ENCODE measurements around the gene RAG2.
"Not testable (repeated sequence)": the region's sequence is repeated elsewhere in the genome, so short reads cannot be mapped to it uniquely, and the experiment has no call there.

RAG2 gene

GRCh38 chr11:36558571-36559413, 39.2 kb downstream of the RAG2 start:
- H3K4me1 ChIP-seq (ENCODE audit: insufficient read depth, low read length, poor library complexity, severe bottlenecking), result peaks cover 8% of the 10 kb centered on the region
- peaks cover 21% of the 10 kb centered on the region; the same call in 1 of the 2 replicates for H3K9me3 ChIP-seq (ENCODE audit: insufficient read depth, low read depth, low read length)
- no peaks in the 10 kb centered on the region for H3K79me2 ChIP-seq (ENCODE audit: insufficient read depth, low read length)
- peak overlapping the region; percentile 13; the same call in 1 of the 2 replicates for H2AFZ ChIP-seq (ENCODE audit: low read length)
- no peak overlapping the region for H3K9ac ChIP-seq (ENCODE audit: low read depth, low read length, poor library complexity, severe bottlenecking)
- H3K4me3 ChIP-seq (ENCODE audit: low read length, poor library complexity, severe bottlenecking), result no peak overlapping the region
- no peaks in the 10 kb centered on the region for H3K27me3 ChIP-seq (ENCODE audit: insufficient read depth, low read length, poor library complexity, severe bottlenecking)
- H3F3A ChIP-seq (ENCODE audit: low read depth), result no peaks in the 10 kb centered on the region; the same call in 1 of the 2 replicates
- peak overlapping the region; percentile 3 for H3K4me2 ChIP-seq (ENCODE audit: low read depth, low read length, poor library complexity, severe bottlenecking)
- no peak for TF ChIP-seq CTCF (conservative IDR thresholded peaks at IDR 0.05; ENCODE audit: low read length)
- H4K20me1 ChIP-seq (ENCODE audit: insufficient read depth, low read length, poor library complexity, severe bottlenecking), result no peaks in the 10 kb centered on the region
- H3K9me2 ChIP-seq (replicated peaks; ENCODE audit: low read depth, low read length), result no peaks in the 10 kb centered on the region
- no peaks in the 10 kb centered on the region for H3K36me3 ChIP-seq (ENCODE audit: insufficient read depth, low read length)

- TF ChIP-seq CTCF (conservative IDR thresholded peaks at IDR 0.05; ENCODE audit: low read length) (no peak), EZH2phosphoT487 (IDR thresholded peaks at IDR 0.05; ENCODE audit: borderline replicate concordance) (no peak)
- H3K79me2 ChIP-seq (ENCODE audit: insufficient read depth, low read length), result no peaks in the 10 kb centered on the region
- H2AFZ ChIP-seq (ENCODE audit: low read length), result no peak overlapping the region
- no peak overlapping the region for H3K4me2 ChIP-seq (ENCODE audit: low read depth, low read length, poor library complexity, severe bottlenecking)
- H3K9me3 ChIP-seq (ENCODE audit: insufficient read depth, low read depth, low read length), result peaks cover 21% of the 10 kb centered on the region; the same call in 1 of the 2 replicates
- H3K4me3 ChIP-seq (ENCODE audit: low read length, poor library complexity, severe bottlenecking), result no peak overlapping the region
- H3F3A ChIP-seq (ENCODE audit: low read depth), result no peaks in the 10 kb centered on the region; the same call in 1 of the 2 replicates
- no peaks in the 10 kb centered on the region for H4K20me1 ChIP-seq (ENCODE audit: insufficient read depth, low read length, poor library complexity, severe bottlenecking)
- no peak overlapping the region for H3K9ac ChIP-seq (ENCODE audit: low read depth, low read length, poor library complexity, severe bottlenecking)
- no peaks in the 10 kb centered on the region for H3K27me3 ChIP-seq (ENCODE audit: insufficient read depth, low read length, poor library complexity, severe bottlenecking)
- H3K4me1 ChIP-seq (ENCODE audit: insufficient read depth, low read length, poor library complexity, severe bottlenecking), result peaks cover 8% of the 10 kb centered on the region
- H3K9me2 ChIP-seq (replicated peaks; ENCODE audit: low read depth, low read length), result no peaks in the 10 kb centered on the region
- H3K36me3 ChIP-seq (ENCODE audit: insufficient read depth, low read length), result no peaks in the 10 kb centered on the region
These were observed 40.0 kb downstream of the RAG2 start for GRCh38 chr11:36557991-36558390.

- H3K36me3 ChIP-seq (ENCODE audit: insufficient read depth, low read length); H3F3A ChIP-seq (ENCODE audit: low read depth); H4K20me1 ChIP-seq (ENCODE audit: insufficient read depth, low read length, poor library complexity, severe bottlenecking); H3K79me2 ChIP-seq (ENCODE audit: insufficient read depth, low read length); H3K4me1 ChIP-seq (ENCODE audit: insufficient read depth, low read length, poor library complexity, severe bottlenecking); H3K27me3 ChIP-seq (ENCODE audit: insufficient read depth, low read length, poor library complexity, severe bottlenecking); H3K4me2 ChIP-seq (ENCODE audit: low read depth, low read length, poor library complexity, severe bottlenecking); H3K4me3 ChIP-seq (ENCODE audit: low read length, poor library complexity, severe bottlenecking); H3K9ac ChIP-seq (ENCODE audit: low read depth, low read length, poor library complexity, severe bottlenecking); H2AFZ ChIP-seq (ENCODE audit: low read length); H3K9me2 ChIP-seq (replicated peaks; ENCODE audit: low read depth, low read length): not testable (repeated sequence)
- peaks cover 21% of the 10 kb centered on the region; the same call in 1 of the 2 replicates for H3K9me3 ChIP-seq (ENCODE audit: insufficient read depth, low read depth, low read length)
These were observed 40.6 kb downstream of the RAG2 start for GRCh38 chr11:36557390-36557789.
